Measurements from ENCODE around the gene EDAR.

EDAR gene

DNA sequence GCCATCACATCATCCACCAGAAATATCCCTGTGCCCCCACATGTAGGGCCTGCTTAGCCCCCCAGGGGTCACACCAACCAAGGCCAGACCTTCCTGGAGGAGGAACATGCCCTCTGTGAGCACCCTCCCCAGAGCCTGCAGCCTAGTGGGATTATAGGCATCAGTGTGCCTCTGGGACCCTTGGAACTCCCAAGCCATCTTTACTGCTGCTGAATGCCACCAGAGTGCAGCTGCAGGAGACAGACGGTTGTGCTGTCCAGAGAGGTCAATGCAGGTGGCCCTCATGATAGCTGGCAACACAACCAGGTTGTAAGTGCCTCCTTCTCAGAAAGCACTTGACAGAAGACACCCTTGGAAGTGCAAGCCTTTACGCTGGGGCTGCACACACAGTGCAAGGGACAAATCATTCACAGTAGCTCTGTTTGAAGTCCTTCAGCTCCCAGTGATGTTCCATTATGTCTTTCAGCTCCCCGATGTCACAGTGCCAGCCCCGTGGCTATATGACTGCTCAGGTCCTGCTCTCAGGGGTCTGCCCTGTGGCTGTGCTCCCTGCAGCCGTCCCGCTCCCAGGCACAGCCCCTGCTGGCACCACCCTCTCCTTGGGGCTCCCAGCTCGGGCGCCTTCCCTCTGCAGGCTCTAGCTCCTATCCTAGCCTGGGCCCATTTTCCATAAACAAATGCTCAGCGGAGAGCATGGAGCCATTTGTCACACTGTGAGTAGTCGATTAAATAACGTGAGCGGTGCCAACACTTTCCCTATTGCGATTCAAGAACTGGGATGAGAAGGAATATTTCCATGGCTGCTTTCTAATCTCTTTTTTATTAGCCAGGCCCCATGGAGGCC is 65.1 kb downstream of the EDAR start:
- DNase-seq: no peak

DNA sequence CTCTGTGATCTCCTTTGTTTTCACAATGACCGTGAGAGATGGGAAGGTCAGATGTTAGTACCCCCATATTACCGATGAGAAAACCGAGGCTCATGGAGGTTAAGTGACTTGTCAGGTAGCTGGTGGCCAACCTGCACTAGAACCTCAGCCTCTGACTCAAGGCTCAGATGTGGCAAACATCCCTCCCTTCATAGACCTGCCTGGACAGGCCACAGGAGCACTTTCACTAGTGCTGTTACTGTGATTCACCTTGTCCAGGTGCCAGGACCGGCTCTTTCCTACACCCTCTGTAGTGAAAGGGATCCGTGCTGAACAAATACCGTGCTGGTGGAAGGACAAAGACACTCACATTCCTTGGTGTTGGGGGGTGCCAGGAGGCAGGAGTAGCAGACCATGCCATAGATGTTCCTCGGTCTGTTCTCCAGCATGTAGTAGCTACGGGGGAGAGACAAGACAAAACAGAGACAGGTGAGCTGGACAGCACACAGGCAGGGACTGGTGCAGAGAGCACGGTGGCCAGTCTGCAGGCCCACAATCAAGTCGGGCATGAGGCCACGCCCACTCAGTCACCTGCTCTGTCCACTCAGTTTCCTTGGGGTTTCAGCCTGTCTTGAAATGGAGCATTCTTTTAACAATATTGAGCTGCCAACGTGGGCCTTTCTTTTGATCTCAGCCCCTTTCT is 65.9 kb downstream of the EDAR start:
- DNase-seq: no peak

DNA sequence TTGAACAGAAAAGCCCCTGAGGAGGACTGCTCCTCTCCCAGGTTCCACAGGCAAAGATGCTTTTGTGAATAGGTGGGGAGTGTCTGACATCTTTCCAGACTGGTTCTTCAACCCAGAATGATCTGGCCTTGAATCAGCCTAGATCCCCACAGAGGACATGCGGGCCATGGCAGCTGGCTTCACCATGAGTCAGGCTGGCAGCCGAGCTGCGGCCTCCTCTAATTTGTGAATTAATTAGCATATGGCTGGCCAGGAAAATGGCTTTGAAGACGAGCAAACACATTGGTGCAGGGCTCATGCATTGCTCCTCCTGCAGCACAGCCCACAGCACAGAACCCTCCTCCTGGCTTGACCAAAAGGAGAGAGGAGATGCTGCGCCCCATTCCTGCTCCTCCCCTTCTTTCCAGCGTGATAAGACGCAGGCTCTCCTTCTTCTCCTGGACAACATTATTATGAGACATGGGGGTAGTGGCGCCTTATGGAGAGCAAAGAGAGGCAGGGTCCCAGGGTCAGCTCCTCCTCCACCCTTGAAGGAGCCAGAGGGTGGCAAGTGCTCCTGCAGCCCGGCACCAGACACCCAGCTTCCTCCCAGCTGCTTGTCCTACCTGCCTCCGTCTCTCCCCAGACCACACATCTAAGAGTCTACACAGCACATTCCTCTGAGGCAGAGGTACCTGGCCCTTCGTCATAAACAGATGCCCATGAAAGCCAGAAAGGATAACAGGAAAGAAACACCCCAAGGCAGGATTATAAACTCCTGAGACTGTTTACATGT is 66.7 kb downstream of the EDAR start:
- DNase-seq: no peak

DNA sequence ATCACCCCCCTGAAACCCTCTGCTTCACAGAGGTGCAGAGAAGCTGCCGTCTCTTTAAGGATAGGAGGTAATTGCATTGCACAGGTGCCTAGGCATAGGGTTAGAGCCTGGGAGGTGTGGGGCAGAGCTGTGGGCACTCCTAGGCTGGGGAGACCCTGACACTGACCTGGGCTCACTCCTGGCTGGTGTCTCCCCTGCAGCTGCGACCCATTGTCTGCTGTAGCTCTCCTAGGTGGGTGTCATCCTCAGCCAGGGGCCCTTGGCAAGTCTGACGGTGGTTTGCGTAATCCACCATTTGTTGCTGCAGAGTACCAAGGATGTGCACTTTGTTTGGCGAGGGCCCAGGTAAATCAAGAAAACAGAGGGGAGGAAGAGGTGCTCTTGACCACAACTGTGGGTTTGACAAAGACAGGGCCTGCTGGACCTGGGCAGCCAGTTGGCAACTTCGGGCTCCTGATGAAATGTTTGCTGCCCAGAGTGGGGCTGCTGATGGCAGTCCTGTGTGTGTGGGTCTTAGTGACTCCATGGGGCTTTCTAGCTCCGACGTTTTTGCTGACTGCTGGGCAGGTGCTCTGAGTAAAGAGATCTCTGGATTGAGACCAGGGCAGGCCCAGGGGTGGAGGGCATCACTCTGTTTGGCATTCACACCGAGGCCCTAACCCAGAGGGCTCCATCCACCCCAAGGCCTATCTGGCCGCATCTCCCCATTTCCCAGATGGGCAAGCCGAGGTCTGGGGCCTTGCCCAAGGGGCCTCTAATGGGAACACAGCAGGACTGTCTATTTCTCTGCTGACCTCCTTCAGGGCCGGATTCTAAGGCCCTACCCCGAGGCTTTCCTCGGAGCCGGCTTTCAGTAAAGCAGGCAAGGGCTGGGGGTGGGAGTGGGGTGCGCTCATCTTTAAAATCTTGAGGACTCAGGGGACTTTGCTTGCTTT is 67.7 kb downstream of the EDAR start:
- DNase-seq: no peak

DNA sequence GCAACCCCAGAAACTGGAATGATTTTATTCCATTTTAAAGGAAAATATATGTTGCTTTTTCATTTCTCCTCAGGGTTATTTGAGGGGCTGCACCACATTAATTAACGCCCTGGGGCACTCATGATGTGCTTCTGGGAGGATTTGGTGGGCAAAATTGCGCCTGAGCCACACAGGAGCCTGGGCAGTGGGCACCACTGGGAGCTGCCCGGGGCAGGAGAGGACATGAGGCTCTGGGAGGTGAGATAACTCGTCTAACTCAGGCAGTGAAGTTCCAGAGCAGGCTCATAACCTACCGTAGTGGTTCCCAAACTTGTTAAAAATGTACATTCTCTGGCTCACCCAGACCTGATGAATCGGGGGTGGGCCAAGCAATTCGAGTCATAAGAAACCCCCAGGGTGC is 68.3 kb downstream of the EDAR start:
- DNase-seq: no peak

DNA sequence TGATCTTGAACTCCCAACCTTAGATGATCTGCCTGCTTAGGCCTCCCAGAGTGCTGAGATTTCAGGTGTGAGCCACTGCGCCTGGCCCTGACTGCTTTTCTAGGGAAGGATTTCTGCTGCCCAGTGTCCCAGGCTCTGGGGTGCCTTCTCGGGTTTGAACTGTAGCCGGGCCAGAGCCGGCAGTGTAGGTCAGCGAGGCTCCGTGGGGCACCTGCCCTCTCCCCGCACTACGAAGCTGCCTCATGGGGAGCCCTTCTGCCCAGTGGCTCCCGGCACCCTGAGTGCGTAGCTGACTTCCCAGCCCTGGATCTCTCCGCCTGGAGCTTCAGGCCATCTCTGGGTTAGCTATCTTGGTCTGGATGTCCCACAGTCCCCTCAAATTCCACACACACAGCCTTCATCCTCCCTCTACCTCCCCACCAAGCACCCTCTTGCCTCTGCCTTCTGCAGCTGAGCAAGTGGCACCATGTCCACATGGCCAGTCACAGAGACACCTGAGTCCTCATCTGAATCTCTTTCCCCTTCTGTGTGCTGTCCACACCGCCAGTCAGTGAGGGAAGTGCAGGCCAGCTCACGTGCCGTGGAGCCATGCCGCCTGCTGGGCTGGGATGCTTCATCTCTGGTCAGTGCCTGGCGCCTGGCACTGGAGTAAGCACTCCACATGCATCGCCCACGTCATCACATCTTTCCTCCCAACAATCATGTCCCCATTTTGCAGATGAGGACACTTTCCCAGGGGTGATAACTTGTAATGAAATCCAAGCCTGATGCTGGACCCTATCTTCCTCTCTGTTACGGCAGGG is 69.2 kb downstream of the EDAR start:
- DNase-seq: no peak

DNA sequence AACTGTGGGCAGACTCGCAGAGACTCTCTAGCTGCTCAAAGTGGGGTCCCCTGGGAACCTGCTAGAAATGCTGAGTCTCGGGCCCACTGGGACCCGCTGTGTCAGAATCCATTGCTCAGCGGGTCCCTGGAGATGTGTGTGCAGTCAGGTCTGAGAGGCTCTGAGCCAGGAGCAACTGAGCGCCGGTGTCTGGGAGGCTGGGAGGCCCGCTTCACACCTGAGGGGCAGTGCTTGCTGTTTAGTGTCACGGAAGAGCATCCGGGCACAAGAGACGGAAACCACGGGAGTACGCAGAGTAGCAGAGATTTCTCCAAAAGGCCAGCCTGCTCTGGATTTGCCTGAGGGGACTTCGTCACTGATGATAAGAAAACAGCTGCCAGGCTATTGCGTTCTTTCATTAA is 70.1 kb downstream of the EDAR start:
- no peak for DNase-seq

DNA sequence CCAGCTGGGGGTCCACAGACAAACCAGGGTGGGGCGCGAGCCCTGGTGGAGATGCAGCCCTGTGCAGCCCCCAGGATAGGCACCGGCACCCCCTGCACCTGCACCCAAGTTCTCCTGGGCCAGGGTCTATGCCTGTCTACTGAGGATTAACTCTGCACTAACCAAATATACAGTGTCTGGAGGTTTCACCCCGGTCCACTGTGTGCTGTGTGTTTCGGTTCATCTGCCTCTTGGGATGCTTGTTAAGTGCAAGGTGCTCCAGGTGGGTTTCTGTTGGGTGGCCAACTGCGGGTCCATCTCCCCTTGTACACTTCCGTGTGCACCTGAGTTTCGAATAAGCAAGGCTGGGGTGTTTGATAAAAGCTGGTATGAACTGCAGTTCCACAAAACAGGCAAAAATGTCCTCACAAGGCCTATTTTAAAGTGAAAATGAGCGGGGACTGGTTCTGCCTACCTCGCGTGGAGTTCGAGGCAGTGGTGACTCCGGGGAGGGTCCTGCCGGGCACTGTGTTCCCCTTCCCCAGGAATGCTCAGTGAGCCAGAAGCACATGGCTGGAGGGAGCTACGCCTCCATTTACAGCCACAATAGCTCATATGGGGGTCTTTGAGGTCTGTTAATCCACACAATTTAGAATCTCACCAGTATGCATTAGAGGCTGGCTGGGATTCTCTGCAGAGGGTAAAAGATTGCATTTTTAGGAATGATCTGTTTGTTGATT is 70.7 kb downstream of the EDAR start:
- no peak for DNase-seq

DNA sequence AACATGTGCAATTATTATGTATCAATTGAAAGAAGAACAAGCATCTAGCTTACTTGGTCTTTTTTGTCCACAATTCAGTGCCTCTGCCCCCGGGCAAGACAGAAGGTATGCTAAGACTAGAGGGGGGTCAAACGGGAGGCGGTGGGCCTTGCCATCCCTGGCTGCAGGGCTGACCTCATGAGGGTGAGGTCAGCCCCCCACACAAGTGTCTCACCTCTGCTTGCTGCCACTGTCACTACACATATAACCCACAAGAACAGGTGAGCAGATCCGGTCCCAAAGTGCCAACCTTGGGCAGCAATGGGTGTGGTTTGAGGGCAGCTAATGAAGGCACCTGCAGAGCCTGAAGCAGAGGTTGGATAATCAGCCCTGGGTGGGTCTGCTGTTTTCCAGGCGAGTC is 71.5 kb downstream of the EDAR start:
- DNase-seq: no peak

DNA sequence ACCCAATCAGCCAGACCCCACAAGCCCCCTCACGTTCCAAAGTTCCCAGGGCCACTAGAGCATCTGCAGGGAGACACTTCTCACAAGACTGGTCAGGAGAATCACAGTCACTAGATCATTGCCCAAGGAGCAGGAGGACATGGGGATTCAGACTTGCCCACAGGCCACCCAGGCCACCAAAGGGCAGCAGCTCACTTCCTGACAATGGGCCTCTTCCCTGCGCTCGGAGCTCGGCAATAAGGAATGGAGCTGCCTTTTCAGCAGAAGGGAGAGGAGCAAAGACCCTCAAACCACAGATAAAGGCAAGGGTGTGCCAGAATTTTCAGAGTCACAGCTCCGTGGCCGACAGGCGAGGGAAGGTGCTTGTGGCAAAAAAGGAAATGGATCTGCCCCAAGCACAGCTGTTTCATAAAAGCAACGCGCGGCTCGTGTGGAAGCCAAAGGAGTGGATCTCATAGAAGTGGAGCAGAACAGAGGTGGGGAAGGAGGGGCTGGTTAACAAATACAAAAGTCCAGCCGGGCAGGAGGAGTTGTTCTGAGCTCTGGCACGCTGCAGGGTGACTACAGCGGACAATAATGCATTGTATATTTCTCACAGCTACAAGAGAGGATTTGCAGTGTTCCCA is 72.1 kb downstream of the EDAR start:
- DNase-seq: no peak

DNA sequence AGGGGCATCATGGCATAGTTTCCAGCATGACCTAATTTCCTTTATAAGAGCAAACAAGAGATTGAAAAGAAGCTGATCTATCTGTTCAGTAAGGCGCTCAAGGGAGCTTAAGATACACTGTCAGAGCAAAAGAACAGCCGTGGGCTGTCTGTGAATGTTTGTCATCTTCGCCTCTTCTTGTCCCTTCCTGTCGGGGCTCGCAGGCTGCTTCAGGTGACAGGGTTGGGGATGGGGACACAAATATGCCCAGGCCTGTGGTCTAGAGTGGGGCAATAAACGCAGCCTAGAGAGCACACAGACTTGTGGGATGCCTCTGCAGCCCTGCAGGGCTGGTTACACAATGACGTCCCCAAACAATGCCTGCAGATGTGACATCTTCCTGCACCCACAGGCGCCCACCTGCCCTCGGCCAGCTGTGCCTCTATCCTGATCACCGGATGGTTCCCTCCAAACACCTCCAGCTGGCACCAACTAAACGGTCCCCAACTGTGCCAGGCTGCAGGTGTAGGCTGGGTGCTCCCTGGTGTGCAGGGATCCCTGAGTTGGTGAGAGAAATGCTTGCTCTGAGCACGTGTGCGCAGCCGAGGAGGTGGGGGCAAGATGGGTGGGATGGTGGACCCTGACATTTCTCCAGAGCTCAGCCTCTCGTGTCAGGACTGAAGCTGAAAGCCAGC is 72.8 kb downstream of the EDAR start:
- no peak for DNase-seq

DNA sequence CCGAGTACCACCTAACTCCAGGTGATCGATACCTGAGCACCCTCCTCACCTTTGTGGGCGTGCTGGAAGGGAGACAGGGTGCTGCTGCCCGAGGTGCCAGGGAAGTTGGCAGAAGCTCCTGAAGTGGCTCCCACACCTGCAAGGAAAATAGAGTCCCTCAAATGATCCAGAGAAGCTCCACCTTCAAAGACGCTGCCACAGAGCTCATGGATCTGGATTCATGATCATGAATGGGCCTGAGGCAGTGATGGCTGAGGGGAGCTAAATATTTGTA is 76.5 kb downstream of the EDAR start:
- DNase-seq: no peak

DNA sequence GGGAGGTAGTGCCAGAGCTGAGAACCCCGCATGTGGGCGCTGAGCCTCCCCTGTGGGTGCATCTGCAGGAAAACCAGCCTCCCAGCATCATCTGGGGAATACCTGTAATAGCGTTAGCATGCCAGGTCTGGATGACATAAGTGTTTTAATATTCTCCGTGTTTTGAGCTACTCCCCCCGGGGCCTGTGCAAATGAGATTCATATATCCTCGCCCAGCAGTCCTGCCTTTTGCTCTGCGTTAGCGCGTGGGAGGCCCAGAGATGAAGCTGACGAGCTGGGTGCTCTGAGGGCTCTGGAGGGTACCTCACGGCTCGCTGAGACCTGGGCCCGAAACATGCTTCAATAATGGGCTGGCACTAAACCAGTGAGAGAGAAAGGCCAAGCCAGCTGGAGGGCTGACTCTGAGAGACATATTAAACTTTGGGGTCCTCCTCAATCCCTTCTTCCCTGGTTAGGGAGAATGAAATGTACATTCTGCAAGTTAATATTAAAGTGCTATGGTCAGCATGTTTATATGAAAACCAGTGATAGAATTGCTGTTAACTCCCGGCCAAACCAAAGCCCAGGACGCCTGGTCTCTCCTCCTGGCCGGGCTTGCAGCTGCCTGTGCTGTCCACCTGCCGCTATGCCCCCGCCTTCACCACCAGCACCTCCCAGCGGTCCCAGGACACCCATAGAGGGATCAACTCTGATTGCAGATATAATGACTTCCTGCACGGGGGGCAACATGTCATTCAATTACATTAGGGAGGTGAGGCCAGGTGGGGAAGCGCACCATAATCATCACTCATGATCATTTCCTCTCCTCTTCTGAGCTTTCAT is 77.0 kb downstream of the EDAR start:
- no peak for DNase-seq

DNA sequence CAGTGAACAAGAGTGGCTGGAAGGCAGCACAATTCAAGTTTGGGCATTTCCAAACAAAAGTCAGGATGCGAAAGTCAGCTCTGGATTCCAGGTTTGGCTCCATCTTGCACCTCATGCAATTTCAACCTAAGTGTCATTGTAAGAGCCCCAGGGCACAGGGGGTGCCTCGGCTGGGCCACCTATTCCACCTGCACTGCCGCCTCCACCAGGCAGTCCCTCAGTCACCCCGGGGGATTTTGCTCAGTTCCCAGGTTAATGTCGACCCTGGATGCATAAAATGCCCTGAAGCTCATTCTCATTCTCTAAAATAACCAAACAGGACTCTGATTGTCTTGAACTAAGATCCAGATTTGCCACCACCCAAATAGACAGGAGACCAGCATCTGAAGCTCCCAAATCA is 77.6 kb downstream of the EDAR start:
- no peak for DNase-seq

DNA sequence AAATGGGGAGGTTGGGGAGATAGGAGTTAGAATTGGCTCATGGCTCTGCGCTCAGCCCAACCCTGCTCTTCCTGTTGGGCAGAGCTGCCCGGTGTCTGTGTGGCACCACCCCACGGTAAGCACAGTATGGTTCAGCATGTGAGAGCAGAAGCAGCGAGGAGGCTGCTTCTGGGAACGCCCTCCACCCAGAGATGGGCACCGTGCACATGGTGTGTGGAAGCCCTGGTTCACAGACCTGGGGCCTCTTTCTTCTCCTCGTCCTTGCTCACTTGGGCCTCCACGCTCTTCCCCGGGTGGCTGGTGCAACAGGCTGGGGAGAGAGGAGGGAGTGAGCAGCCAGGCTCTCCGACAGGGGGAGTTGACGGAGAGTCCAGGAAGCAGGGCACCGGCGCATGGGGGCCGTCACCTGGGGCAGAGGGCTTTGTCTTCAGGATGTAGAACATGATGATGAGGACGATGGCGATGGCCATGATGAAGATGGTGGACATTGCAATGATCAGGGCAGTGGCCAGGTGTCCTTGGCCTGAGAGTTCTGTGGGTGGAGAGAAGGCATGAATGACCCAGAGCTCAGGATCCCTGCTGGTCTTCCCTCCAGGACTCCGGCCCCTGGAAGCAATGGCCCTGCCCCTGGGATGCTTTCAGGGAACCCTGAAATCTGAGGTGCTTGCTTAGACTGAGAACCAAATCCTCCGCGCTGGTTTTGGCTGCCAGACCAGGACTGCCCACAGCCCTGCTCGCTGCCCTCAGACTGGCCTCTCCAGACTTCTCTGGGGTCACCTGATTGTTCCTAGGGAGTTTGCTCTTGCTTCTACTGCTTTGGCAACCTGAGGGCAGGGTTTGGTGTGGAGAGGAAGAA is 78.3 kb downstream of the EDAR start:
- DNase-seq: no peak

DNA sequence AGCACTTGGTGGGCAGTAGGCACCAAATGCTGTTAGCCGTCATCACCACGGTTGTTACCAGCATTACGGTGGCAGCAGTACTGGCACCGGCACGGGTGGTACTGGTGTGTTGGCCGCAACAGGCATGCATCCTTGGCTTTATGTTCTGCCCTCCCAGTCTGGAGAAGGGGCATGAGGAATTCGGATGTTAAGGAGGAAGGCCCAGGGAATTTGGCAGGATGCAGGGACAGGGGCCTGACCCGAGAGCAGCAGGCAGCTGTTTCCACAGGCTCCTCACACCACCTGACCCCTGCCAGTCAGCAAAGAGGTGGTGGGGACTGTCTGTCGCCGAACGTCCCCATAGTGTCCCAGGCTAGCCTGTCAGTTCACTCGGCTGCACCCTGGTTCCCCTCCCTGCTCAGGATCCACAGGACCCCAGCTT is 79.0 kb downstream of the EDAR start:
- DNase-seq: no peak

DNA sequence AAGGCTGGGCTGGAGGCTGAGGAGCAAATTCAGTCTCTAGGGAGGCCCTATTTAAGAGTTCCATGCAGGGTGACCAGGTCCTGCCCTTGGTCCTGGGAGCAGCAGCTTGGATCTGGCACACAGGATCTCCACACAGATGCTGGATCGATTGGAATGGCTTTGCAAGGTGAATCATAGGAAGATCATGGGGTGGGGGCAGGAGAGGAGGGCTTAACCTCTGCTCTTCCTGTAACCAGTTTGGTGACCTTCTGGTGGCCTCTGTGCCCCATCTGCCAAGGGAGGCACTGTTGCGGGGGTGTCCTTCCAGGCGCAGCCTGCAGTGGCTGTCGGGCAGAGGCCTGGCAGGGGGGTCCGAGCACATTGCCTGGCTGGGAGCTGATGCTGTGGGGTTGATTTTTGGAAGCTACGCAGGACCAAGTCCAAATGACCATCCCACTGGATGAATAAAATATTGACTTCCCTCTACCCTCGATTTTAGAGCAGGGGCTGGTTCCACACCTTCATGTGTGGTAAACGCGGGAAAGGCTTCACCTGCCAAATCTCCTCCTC is 79.7 kb downstream of the EDAR start:
- DNase-seq: no peak

DNA sequence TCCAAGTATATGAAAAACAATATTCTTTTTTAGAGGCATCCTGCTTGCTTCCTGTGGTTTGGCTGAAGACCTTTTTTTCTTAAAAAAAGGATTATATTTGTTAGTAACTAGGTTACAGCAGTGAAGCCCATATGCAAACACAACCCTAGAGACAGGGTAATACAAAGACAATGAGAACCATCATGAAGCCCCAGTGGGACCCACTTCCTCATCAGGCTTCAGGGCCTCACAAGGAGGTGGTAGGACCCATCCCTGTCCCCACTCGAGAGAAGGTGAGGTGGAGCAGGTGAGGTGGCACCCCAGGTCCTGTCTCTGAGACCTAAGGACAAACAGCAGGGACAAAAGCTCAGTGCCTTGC is 80.3 kb downstream of the EDAR start:
- no peak for DNase-seq

All from suppressor macrophage treated with lipopolysaccharide for 4 hours (primary cell).